RWPE1 (cell line): ENCODE measurements around the gene PRRG4.
"Not testable (repeated sequence)": the region's sequence is repeated elsewhere in the genome, so short reads cannot be mapped to it uniquely, and the experiment has no call there.

Source experiments
- CTCF ChIA-PET: fragments of 350-600 bp; sonication (Branson Sonifier 250); formaldehyde crosslinking; extraction: SDS; loops from one replicate; lab custom pipeline; 2021; lab: Yijun Ruan, JAX
- POLR2A ChIA-PET: fragments of 400-600 bp; formaldehyde crosslinking; extraction: SDS; loops from one replicate; lab custom pipeline; 2020; ENCODE audit warnings: antibody characterized with exemption; ENCODE audit not compliant: low non-redundant PET; lab: Yijun Ruan, JAX
- DNase-seq: peaks from one replicate; pipeline ENCODE4 v3.0.0; 2012; ENCODE audit warnings: low spot score
- H3K27ac ChIP-seq: fragments of 450-650 bp; 2 replicates; pipeline ENCODE4 v1.5.1; 2017
- CTCF ChIP-seq: fragments of 450-650 bp; conservative IDR thresholded peaks from 2 replicates; pipeline ENCODE4 v1.5.1; 2017; ENCODE audit warnings: low read depth, mild to moderate bottlenecking

The PRRG4 gene

GRCh38 chr11:32817852-32818183 lies 11.9 kb upstream of the PRRG4 start:
- ChIA-PET CTCF (no interaction called here), POLR2A (no interaction called here)
- TF ChIP-seq CTCF: no peak
- DNase-seq: no peak
- no peak overlapping the region for H3K27ac ChIP-seq

GRCh38 chr11:32819187-32819586 lies 10.5 kb upstream of the PRRG4 start:
- no peak overlapping the region for H3K27ac ChIP-seq
- TF ChIP-seq CTCF: no peak
- ChIA-PET CTCF (no interaction called here), POLR2A (no interaction called here)
- DNase-seq: no peak

- no peak for TF ChIP-seq CTCF
- DNase-seq: no peak
- ChIA-PET POLR2A (no interaction called here), CTCF (no interaction called here)
- H3K27ac ChIP-seq: no peak overlapping the region
Observed at GRCh38 chr11:32820497-32820896, 9.2 kb upstream of the PRRG4 start.

- no peak overlapping the region for H3K27ac ChIP-seq
- ChIA-PET POLR2A (no interaction called here), CTCF (interaction anchor here (1.2 kb wide), 1 partner anchor 12 kb away, joined by 3 read pairs; no protein-coding TSS in a partner anchor)
- no peak for TF ChIP-seq CTCF
- DNase-seq: peak; percentile 83
Observed at GRCh38 chr11:32821517-32821916, 8.2 kb upstream of the PRRG4 start.

GRCh38 chr11:32821917-32822560 lies 7.7 kb upstream of the PRRG4 start:
- no peak for DNase-seq
- POLR2A ChIA-PET: no interaction called here
- H3K27ac ChIP-seq: no peak overlapping the region
- TF ChIP-seq CTCF: no peak
- CTCF ChIA-PET: interaction anchor here (1.2 kb wide), 1 partner anchor 13 kb away, joined by 3 read pairs; no protein-coding TSS in a partner anchor

- DNase-seq, POLR2A ChIA-PET, H3K27ac ChIP-seq: not testable (repeated sequence)
- CTCF ChIA-PET: interaction anchor here (0.6 kb wide), 1 partner anchor 103 kb away, joined by 5 read pairs; no protein-coding TSS in a partner anchor
Observed at GRCh38 chr11:32823617-32824016, 6.1 kb upstream of the PRRG4 start.

GRCh38 chr11:32826113-32826512 lies 3.6 kb upstream of the PRRG4 start:
- TF ChIP-seq CTCF: no peak
- ChIA-PET CTCF (no interaction called here), POLR2A (no interaction called here)
- DNase-seq: no peak
- H3K27ac ChIP-seq: no peak overlapping the region
